K562 (cell line): ENCODE results near the gene MATN1. TPM values are rescaled to one million over a fixed set of nuclear protein-coding genes. Genes with fewer than 3 reads are reported as not detected.

Source experiments
- CREBBP ChIP-seq: IDR thresholded peaks from one replicate; pipeline ENCODE4 v1.6.1; 2012; ENCODE audit warnings: low read depth, mild to moderate bottlenecking, control low read depth, inconsistent platforms, low read length
- MTA3 ChIP-seq: fragments of 450-650 bp; formaldehyde crosslinking; IDR thresholded peaks from 2 replicates; pipeline ENCODE4 v1.6.1; 2017; ENCODE audit warnings: mild to moderate bottlenecking, borderline replicate concordance
- PHTF2 ChIP-seq: fragments of 250-450 bp; sonication (Bioruptor Pico); IDR thresholded peaks from 2 replicates; pipeline ENCODE4 v1.5.0; 2021; ENCODE audit warnings: mild to moderate bottlenecking
- POLR2AphosphoS2 ChIP-seq: IDR thresholded peaks from 2 replicates; pipeline ENCODE4 v1.6.1; 2012; ENCODE audit warnings: low read length, improper control_type of control experiment
- ZMIZ1 ChIP-seq, 2 experiments: fragments of 150-350 bp in 1 of 2; IDR thresholded peaks; 2 replicates each; pipeline ENCODE4 v1.6.1; 2012 to 2016; ENCODE audit warnings: low read depth in 2 of 2, low read length in 2 of 2, mild to moderate bottlenecking in 1 of 2, moderate library complexity in 1 of 2
- ZNF224 ChIP-seq: sonication (generic); formaldehyde crosslinking; IDR thresholded peaks from 2 replicates; pipeline ENCODE4 v1.8.0; 2022; ENCODE audit warnings: mild to moderate bottlenecking, missing genetic modification reagents
- polyA plus RNA-seq, 8 experiments: library from polyadenylated mRNA; depleted of rRNA in 4 of 8; stranded (reverse) in 5 of 8; unstranded in 3 of 8; fragments of >200 nt; fragmentation: Nextera tagmentation in 2 of 8; fragmentation: Illumina TruSeq in 1 of 8; extraction: Ambion mirVana in 2 of 8; extraction: Trizol in 1 of 8; gene quantifications; 2 replicates each; pipeline versions ENCODE4 v1.2.1 to v1.2.3, GENCODE V29; 2011 to 2014; ENCODE audit warnings: inconsistent platforms in 1 of 8, missing spikeins in 1 of 8
- total RNA-seq, 7 experiments: library from RNA; depleted of rRNA in 6 of 7; stranded (reverse); fragments of >200 nt in 6 of 7; fragmentation: Illumina TruSeq in 2 of 7; extraction: Trizol in 2 of 7; gene quantifications; 2 replicates each; pipeline versions ENCODE4 v1.2.1 to v1.2.3, GENCODE V29; 2011 to 2021; ENCODE audit warnings: low replicate concordance in 1 of 7
- TF ChIP-seq, protein P1 (sequence below), 2 experiments: IDR thresholded peaks; 2 replicates each; pipeline ENCODE4 v1.6.1; 2011; ENCODE audit warnings: borderline replicate concordance in 1 of 2, control low read depth in 1 of 2, low read depth in 1 of 2, low read length in 1 of 2, mild to moderate bottlenecking in 1 of 2, mixed read lengths in 1 of 2, moderate library complexity in 1 of 2; ENCODE audit not compliant: insufficient read depth in 1 of 2, insufficient read length in 1 of 2, poor library complexity in 1 of 2, severe bottlenecking in 1 of 2; ENCODE audit errors: extremely low read depth in 1 of 2
- TF ChIP-seq, protein P2 (sequence below): fragments of 200-800 bp; sonication (Bioruptor generic); IDR thresholded peaks from 2 replicates; pipeline ENCODE4 v1.6.1; 2017; ENCODE audit warnings: missing genetic modification characterization, missing compliant biosample characterization
- TF ChIP-seq, protein P3 (sequence below): fragments of 250-450 bp; sonication (Bioruptor Pico); IDR thresholded peaks from 2 replicates; pipeline ENCODE4 v1.5.0; 2021; ENCODE audit warnings: mild to moderate bottlenecking, borderline replicate concordance
- TF ChIP-seq, protein P4 (sequence below): fragments of 450-650 bp; IDR thresholded peaks from 2 replicates; pipeline ENCODE4 v1.6.1; 2016; ENCODE audit warnings: borderline replicate concordance

The MATN1 gene
- total and polyA plus RNA-seq, 9 of the 15 experiments (the other 6 are each of a cell fraction or from before 2014, with no cell fraction given): 0.10 to 2.3 (median 1.2) TPM

DNA sequence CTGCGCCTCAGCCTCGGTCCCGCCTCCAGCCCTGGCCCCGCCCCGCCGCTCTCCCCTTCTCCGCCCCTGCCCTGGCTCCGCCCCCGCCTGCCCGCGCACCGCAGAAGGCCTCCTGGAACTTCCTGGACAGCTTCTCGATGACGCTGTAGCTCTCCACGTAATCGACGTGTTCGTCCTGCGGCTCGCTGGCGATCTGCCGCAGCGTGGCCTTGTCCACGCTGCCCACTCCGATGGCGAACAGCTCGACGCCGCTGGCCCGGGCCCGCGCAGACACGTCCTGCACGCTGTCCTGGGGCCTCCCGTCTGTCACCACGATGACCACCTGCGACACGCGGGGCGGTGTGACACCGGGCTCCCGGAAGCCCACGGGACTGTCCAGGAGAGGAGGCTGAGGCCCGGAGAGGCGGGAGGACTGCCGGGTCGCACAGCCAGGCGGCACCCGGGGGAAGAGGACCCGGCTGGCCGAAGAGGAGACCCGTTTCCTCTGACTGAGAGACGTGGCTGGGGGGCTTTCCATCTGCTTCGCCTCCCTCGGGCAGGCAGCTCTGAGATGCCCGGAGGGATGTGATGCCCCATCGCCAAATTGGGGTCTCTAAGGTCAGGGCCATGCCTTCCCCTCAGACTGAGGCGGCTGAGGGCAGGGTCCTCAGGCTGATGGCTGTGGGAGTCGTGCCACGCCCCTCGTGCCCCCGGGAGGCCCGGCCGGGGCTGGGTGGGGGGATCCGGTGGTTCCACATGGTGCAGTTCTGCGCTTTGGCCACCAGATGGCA is 4.6 kb downstream of the MATN1 start (continued):
- TF ChIP-seq, protein P1, sequence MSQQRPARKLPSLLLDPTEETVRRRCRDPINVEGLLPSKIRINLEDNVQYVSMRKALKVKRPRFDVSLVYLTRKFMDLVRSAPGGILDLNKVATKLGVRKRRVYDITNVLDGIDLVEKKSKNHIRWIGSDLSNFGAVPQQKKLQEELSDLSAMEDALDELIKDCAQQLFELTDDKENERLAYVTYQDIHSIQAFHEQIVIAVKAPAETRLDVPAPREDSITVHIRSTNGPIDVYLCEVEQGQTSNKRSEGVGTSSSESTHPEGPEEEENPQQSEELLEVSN (IDR thresholded peaks at IDR 0.05; ENCODE audit: borderline replicate concordance in 1 of 2, extremely low read depth in 1 of 2, insufficient read depth in 1 of 2, insufficient read length in 1 of 2, low read depth in 1 of 2, low read length in 1 of 2, poor library complexity in 1 of 2, severe bottlenecking in 1 of 2): peak; percentile 98 to 99
- TF ChIP-seq PHTF2 (no peak), ZMIZ1 (IDR thresholded peaks at IDR 0.05; ENCODE audit: low read depth in 2 of 2, low read length in 2 of 2) (no peak), MTA3 (peak; percentile 97), POLR2AphosphoS2 (peak; percentile 78; the same call in 1 of the 2 replicates), CREBBP (no peak), ZNF224 (peak; percentile 93; the same call in 1 of the 2 replicates)
- TF ChIP-seq, protein P2, sequence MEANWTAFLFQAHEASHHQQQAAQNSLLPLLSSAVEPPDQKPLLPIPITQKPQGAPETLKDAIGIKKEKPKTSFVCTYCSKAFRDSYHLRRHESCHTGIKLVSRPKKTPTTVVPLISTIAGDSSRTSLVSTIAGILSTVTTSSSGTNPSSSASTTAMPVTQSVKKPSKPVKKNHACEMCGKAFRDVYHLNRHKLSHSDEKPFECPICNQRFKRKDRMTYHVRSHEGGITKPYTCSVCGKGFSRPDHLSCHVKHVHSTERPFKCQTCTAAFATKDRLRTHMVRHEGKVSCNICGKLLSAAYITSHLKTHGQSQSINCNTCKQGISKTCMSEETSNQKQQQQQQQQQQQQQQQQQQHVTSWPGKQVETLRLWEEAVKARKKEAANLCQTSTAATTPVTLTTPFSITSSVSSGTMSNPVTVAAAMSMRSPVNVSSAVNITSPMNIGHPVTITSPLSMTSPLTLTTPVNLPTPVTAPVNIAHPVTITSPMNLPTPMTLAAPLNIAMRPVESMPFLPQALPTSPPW (CRISPR knock-in tag): peak; percentile 45
- TF ChIP-seq, protein P3, sequence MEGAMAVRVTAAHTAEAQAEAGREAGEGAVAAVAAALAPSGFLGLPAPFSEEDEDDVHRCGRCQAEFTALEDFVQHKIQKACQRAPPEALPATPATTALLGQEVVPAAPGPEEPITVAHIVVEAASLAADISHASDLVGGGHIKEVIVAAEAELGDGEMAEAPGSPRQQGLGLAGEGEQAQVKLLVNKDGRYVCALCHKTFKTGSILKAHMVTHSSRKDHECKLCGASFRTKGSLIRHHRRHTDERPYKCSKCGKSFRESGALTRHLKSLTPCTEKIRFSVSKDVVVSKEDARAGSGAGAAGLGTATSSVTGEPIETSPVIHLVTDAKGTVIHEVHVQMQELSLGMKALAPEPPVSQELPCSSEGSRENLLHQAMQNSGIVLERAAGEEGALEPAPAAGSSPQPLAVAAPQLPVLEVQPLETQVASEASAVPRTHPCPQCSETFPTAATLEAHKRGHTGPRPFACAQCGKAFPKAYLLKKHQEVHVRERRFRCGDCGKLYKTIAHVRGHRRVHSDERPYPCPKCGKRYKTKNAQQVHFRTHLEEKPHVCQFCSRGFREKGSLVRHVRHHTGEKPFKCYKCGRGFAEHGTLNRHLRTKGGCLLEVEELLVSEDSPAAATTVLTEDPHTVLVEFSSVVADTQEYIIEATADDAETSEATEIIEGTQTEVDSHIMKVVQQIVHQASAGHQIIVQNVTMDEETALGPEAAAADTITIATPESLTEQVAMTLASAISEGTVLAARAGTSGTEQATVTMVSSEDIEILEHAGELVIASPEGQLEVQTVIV (CRISPR knock-in tag): 0 out of 2 replicates have a peak, but pooled peaks have one; percentile 66
- TF ChIP-seq, protein P4, sequence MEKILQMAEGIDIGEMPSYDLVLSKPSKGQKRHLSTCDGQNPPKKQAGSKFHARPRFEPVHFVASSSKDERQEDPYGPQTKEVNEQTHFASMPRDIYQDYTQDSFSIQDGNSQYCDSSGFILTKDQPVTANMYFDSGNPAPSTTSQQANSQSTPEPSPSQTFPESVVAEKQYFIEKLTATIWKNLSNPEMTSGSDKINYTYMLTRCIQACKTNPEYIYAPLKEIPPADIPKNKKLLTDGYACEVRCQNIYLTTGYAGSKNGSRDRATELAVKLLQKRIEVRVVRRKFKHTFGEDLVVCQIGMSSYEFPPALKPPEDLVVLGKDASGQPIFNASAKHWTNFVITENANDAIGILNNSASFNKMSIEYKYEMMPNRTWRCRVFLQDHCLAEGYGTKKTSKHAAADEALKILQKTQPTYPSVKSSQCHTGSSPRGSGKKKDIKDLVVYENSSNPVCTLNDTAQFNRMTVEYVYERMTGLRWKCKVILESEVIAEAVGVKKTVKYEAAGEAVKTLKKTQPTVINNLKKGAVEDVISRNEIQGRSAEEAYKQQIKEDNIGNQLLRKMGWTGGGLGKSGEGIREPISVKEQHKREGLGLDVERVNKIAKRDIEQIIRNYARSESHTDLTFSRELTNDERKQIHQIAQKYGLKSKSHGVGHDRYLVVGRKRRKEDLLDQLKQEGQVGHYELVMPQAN: peak; percentile 94
